Measurements from ENCODE around the gene TARBP1.

DNA sequence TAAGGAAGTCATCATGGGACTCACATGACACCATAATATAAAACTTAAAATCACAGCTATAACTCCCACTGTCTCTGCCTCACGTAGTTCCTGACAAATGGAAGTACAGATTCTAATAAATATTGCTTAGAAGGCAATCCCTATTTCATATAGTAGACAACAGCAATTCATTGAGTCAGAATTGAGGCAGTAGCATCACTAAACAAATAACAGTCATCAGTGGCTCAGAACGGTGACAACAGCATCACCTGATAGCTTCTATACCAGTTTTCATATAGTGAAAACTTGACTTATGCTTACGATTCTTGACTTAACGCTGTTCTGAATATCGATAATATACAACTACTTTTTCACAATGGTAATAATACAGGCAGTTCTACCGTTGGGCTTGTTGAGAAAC, 12.0 kb downstream of the TARBP1 start:
- no peak for TF ChIP-seq CTCF (IDR thresholded peaks at IDR 0.05)
- no peak for TF ChIP-seq POLR2A (IDR thresholded peaks at IDR 0.05)

All from testis (tissue), 2 donors.